ENCODE measurements around the gene MYO7A.

MYO7A gene

DNA sequence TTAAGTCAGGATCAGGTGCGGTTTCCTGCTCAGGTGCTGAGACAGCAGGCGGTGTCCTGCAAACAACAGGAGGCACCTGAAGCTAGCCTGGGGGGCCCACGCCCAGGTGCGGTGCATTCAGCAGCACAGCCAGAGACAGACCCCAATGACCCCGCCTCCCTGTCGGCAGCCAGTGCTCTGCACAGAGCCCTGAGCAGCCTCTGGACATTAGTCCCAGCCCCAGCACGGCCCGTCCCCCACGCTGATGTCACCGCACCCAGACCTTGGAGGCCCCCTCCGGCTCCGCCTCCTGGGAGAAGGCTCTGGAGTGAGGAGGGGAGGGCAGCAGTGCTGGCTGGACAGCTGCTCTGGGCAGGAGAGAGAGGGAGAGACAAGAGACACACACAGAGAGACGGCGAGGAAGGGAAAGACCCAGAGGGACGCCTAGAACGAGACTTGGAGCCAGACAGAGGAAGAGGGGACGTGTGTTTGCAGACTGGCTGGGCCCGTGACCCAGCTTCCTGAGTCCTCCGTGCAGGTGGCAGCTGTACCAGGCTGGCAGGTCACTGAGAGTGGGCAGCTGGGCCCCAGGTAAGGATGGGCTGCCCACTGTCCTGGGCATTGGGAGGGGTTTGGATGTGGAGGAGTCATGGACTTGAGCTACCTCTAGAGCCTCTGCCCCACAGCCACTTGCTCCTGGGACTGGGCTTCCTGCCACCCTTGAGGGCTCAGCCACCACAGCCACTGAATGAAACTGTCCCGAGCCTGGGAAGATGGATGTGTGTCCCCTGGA, at the start of gene MYO7A:
TSS of gene MYO7A (plus strand) at position 327 of the 772 bp plus-strand sequence. CDS start 2,389 bp downstream, outside the sequence.
- DNase-seq (ENCODE audit: low read depth) = no peak

DNA sequence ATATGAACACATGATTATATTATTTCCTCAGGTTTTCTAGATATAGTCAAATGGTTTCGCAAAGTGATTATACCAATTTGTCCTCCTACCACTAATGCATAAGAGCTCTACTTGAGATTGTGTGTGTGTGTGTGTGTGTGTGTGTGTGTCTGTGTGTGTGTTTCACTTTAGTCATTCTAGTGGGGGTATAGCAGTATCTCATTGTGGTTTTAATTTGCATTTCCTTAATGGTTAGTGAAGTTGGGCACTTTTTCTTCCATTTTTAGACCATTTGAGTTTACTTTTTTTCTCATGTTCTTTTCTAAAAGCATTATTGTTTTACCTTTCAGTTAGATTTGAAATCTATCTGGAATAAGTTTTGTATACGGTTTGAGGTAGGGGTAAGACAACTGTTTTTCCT, 48.4 kb upstream of the MYO7A start:
- no peak for DNase-seq (ENCODE audit: low read depth)

DNA sequence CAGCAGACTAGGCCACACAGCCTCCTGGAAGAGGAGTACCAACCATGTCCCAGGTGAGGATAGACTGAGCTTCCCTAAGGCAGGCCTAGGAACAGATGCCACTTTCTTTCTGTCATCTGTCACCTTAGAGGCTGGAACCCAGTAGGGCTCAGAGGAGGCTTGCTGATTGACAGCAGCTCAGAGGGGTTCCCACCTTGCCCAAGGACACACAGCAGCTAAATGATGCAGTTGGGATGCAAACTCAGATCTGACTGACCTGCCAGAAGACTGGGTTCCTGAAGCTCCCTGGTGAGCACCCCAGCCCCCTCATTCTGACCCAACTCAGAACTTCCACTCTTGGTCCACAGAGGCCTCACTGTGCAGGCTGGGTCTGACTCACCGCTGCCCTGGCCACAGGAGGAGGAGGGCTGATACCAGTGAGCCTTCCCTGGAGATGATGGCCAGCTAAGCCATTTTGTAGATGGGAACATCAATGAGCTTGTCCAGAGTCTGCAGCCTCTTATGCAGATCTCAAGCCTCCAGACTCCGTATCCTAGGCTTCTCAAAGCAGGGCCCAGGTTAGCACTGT, 47.3 kb upstream of the MYO7A start:
- no peak for DNase-seq (ENCODE audit: low read depth)

DNA sequence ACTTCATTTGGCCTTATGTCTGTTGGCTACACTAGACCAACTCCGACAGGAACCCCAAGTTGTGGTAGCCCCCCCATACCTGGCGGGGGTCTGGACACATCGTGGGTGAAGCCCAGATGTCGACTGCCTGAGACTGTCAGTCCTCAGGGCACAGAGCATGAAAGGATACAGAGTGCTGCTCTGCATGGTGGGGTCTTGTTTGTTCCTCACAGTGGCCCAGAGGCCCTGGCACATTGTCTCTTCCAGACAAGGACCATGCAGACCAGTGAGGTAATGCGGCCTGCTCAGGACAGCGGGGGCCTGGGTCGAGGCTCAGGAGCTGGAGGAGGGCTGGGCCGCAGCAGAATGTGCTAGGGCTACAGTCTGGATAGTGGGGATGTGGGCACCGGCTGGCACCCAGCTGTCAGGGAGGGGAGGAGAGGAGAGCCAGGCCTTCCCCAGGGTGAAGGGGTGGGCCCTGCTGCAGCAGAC, 46.6 kb upstream of the MYO7A start:
- DNase-seq (ENCODE audit: low read depth) = no peak

DNA sequence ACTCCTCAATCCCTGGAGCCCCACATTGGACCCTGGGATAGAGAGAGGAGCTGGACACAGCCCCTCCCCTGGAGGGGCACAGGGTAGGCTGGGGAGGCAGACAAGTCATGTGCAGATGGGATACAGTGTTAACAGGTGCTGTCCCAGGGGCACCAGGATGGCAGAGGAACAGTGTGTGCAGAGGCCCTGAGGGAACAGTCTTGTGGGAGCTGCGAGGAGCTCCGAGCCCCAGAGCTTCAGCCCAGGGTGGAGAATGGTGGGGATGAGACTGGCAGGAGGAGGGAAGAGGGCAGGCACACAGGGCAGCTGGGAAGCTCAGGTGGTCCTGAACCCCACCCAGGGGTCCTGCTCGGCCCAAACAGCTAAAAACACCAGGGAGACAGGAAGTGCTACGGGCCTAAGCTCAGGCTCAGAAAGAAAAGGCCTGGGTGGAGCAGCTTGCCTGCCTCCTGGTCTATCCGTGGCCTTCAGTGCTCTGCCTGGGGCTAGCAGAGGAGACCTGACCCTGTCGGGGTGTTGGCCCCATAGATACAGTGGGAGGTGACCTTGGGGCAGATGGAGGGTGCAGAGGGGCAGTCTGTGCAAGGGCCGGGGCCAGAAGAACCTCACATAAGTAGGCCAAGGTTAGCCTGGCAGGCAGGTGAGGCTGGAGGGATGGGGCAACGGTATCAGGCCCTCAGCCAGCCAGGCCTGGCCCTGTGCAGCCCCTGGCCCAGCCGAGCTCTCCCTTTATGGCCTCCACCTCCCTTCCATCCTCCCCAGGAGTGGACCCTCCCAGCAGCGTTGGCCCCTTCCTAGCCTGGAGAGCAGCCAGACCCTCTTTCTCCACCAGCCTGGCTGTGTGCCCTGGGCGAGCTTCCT, 45.8 kb upstream of the MYO7A start:
- DNase-seq (ENCODE audit: low read depth) = no peak

DNA sequence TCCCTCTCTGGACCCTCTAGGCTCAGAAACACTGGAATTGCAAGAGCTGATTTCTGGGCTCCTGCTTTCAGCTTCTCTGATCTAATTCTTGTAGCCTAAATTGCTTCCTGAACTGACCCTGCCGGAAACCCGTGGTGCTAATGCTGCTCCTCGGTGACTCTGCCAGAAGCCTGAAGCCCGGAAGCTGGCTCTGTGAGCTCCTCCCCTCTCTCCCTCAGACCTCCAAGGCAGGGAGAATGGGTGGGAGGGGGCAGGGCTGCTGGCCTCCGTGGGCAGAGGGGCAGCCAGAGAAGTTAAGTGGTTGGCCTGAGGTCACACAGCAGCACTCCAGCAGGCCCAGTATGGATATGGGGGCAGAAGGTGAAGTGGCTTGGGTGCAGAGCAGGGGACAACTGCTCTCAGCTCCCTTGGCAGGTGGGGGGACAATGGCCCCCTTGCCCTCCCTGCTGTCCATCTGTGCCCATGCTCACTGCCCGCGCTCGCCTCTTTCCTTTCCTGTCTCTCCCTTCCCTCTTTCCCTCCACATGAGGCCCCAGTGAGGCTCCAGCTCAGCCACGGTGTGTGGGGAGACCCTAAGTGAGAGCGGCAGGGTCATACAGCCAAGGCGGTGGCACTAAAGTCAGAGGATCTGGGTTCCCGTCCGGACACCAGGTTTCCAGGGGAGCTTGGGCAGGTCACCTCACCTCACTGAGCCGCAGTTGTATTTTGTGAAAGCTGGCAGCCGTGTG, 45.0 kb upstream of the MYO7A start:
- DNase-seq (ENCODE audit: low read depth) = no peak

DNA sequence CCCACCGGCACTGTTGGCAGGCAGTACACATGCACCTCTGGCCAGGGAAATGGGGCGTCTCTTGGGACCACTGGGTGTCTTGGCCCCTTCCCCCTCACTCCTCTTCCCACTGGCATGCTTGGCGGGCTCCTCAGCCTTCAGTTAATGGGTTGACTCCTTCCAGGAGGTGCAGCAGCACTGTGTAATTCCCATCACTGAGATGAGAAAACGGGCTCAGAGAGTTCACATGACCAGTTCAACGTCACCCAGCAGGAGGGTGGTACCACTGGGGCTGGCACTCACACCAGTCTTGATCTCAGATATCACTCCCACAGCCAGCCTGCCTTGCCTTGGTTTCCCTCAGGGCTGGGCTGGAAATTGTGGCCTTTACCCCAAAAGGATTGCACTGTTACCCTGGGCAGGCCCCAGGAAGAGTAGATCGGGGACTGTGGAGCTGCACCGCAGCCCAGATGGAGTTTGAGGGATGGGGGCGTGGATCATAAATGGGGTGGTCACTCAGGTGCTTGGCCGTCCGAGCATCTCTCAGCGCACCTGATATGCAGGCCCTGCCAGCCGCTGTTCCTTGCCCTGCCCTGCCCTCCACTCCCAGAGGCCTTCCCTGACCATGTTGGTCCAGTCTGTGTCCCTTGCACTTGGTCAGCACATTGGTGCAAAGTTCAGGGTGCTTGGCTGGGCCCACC, 44.3 kb upstream of the MYO7A start:
- DNase-seq (ENCODE audit: low read depth) = no peak

DNA sequence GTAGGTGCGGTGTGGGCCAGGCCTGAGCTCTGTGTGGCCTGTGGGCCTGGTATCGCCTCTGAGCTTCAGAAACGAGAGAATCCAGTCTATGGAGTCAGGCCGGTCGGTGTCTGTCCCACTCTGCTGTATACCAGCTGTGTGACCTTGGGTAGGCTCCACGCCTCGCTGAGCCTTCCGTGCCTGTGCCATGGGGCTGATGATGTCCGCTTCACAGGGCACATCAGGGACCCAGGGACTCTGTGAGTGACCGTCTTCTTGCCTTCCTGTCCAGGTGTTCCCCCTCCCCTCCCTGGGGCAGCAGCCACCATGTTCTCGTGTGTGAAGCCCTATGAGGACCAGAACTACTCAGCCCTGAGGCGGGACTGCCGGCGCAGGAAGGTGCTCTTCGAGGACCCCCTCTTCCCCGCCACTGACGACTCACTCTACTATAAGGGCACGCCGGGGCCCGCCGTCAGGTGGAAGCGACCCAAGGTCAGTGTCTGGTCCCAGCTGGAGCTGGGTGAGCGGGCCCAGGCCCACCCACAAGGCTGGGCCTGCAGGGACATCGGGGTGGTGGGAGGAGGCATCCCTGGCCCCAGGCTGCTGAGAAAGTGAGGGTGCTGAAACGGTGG, 43.4 kb upstream of the MYO7A start:
- DNase-seq (ENCODE audit: low read depth) = no peak

DNA sequence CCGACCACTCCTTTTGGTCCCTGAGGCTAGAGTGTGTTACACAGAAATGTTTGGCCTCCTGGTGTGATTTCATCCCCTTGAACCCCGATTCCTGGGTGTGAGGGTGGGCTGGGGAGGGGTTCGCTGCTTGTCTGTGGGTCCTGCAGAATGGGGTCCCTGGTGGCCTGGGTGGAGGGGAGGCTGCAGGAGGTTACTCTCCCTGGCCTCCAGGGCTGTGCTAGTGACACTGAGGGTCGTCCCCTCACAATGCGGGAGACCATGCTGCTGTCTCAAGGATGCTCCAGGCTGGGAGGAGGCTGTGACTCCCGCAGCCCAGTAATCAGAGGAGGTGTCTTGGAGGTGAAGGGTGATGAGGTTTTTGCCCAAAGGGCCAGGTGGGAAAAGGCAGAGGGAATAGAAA, 42.4 kb upstream of the MYO7A start:
- DNase-seq (ENCODE audit: low read depth) = no peak

DNA sequence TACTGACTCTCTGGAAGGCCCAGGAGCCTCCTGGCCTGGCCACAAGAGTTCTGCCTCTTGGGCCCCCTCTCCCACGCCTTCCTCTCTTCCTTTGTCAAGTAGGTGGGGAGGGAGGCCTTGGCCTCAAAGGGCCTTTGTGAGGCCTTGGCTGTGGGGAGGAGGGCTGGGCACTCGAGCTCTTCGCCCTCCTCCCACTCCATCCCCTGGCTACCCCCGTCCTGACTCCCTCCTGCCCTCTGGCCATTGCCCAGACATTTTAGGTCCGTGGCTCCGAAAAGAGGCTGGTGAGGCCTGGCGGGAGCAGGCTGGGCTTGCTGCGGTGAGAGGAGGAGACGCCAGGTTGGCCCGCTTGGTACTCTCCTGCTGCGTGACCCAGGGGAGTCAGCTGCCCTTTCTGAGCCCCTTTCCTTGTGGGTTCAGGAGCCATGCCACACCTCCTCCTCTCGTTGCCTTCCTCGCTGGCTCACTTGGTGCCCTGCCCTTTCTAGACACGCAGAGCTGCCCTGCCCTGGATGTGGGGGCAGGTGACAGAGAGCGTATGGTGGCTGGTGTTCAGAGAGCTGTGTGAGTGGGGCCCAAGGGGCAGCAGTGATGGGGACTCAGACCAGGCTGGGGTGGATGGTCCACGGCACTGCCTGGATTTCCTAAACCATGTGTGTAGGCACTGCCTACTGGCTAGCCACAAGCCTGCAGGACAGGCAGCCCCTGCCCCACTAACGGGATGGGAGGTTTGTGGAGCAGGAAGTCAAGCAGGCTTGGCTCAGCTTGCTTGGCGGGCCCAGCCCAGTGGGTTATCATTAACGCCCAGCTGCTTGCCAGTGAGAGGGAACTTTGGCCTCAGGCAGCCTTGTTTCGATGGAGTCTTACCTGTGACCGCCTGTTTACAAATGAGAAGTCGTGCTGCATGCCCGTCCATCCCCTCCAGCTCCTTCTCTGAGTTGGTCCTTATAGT, 41.2 kb upstream of the MYO7A start:
- no peak for DNase-seq (ENCODE audit: low read depth)

DNA sequence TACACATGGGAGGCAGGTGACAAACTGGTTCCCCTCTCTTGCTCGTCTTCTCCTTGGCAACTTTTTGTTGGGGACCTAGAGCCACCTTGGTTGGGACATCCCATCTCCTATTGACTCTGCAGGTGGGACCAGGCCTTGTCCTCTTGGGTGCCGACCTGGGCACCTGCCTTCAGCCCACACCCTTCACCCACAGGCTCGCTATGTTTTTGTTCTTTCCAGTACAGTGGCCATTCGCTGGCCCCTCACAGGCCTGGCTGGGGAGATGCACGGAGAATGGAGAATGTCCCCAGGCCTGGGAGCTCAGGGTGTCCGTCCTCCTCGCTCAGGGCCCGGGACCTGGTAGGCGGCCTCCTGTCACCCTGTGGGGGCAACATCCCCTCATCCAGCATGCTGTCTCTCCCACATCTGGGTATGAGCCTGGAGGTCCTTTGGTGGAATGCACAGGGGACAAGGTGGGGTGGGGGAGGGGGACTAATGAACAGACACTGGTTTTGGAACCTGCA, 40.3 kb upstream of the MYO7A start:
- DNase-seq (ENCODE audit: low read depth) = no peak

DNA sequence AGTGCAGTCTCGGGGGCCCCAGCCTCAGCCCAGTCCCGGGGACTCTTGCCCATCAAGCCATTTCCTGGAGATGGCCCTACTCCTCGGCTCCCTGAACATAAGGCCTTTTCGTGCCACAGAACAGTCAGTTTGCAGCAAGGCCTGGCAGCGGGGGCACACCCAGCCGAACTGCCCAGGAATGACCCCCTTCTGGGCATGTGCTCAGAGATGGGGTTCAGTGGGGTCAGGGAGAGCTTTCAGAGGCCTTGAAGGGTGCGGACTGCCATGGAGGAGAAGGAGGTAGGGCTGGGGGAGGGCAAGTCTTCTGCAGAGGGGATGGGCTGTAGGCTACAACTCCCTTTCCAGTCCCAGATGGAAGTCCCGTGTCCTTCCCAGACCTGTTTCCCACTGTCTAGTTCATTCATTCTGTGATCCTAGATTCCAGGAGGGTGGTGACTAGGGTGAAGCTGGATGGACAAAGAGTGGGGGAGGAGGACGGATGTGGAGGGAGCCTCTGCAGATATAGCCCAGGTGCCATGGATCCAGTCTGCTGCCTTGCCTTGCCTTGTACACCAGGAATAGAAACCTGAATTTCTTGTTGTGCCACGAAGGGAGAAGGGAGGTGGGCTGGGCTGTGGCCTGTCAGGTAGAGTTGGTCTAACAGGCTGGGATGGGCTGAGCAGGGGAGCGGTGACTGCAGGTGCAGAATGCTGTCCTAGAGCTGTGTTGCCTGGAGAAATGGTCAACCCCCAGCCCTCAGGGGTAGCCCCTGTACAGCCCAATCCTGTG, 39.6 kb upstream of the MYO7A start:
- no peak for DNase-seq (ENCODE audit: low read depth)

DNA sequence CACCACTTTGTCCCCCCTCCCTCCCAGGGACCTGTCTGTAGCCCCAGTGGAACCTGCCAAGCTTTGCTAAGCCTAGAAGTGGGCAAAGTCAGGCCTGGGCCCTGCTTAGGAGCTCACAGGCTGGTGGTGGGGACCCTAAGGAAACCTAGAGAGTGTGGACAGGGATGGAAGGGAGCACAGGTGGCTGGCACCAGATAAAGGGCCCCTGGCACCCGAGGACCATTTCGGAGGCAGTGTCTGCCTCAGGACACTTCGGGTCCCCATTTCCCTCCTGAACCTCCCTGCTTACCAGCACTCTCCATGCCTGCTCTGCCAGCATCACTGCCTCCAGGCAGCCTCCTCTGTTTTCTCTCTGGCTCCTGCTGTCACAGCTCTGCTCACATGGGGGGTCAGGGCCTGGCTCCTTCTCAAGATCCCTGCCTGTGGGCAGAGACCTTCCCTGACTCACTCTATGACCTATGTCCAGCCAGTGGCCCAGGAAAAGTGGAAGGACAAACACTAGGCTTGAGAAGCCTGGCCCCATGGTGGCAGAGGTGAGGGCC, 39.0 kb upstream of the MYO7A start:
- DNase-seq (ENCODE audit: low read depth) = no peak

DNA sequence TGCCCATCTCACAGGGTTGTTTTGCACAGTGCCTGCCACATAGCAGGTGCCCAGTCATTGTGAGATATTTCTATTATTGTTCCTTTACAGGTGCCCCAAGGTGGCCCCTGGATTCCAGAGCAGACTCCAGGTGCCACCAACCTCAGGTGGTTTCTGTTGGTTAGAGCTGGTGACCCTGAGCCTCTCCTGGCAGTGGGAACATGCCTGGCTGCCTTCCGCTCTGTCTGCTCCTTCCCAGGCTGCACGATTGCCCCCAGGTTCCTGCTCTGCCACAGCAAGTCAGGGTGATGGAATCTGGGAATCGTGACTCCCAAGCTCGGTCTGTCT, 38.0 kb upstream of the MYO7A start:
- no peak for DNase-seq (ENCODE audit: low read depth)

DNA sequence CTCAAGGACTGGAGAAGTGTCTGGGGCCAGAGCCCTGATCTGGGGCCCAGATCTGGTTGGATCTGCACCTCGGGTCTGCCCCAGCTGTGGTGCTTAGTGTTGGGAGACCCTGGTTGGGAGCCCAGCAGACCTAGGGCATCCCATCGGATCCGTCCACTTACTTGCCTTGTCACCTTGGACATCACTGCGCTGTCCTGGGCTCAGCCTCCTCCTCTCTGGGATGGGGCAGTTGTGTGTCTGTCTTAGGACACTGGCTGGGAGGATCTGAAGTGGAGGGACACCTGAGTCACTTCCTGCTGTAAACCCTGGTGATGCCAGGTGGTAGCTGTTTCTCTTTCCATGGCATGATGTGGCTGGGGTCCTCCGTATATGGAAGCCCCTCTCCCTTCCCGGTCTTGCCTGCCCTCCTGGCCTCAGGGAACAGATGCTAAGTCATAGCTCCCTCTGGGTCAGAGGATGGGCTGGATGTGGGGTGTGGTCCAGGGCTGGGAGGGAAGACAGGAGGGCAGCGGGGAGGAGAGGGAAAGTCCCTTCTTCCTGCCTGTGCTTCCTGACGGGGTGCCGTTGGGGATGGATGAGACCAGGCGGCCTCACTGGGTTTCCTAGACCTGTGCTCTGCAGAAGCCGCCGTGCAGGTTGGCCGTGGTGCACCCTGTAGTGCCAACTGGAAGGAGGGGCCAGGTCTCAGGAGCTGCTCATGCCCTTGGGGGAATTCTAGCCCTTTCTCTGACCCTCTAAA, 37.5 kb upstream of the MYO7A start:
- DNase-seq (ENCODE audit: low read depth) = no peak

DNA sequence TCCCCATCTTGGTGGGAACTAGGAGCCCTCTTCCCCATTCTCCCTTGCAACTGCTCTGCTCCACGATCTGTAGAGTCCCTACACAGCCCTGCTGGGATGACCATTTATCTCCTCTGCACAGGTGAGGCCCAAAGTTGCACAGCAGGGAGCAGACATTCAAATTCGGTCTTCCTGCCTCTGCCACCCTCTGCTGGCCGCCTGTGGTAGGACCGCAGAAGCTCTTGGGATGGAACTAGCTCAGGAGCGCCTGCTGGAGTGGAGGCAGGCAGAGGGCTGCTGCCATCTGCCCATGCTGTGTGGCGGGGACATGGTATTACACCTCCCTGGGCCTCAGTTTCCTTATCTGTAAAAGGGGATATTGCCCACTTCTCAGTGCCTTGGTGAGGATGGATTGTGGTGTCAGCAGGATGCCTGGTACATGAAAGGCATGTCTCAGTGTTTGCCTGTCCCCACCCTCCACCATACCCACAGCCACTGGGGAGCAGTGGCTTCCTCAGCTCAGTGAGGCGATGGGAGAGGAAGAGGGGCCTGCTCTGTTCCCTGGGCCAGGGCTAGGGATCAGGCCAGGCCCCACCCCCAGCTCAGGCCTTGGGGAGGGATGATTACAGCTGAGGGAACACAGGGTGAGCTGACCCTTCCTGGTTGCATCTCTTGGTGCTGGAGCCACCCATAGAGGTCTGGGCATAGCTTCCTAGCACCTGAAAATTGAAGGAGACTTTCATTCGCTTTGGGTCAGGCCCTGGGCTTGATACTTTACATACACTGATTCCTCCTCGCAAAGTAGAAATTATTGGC, 36.7 kb upstream of the MYO7A start:
- DNase-seq (ENCODE audit: low read depth) = no peak

DNA sequence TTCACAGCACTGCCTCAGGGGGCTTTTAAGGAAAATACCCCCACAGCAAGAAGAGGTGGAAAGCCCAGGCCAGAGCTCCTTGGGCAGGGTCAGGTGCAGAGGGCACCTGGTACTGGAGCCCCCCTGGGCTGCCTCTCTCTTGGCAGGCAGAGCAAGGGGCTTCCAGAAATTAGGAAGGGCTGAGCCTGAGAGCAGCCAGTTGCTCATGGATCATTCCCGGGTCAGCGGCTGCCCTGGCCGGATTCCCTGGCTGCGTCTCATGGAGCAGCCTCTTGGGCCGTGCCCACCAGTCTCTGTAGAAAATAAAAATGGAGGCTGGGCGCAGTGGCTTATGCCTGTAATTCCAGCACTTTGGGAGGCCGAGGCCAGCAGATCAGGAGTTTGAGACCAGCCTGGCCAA, 35.7 kb upstream of the MYO7A start:
- DNase-seq (ENCODE audit: low read depth) = no peak

All from GM04503 (cell line).